Activated B cell treated with CpG ODN at 0.5 μM for 24 hours (primary cell): ENCODE data around the gene NDUFA11. TPM values are rescaled to one million over a fixed set of nuclear protein-coding genes. Genes with fewer than 3 reads are reported as not detected.

Experiments
- ATAC-seq: fragments of 200-7000 bp; cut with Tn5 transposase; one replicate; pipeline ENCODE4 v1.10.0; 2021; ENCODE audit warnings: low read depth, mild to moderate bottlenecking, moderate library complexity
- CTCF ChIA-PET: fragments of 350-600 bp; sonication (Branson Sonifier 250); formaldehyde crosslinking; loops from one replicate; lab custom pipeline; 2021; ENCODE audit warnings: antibody characterized with exemption; lab: Charles Lee
- POLR2A ChIA-PET: fragments of 350-600 bp; sonication (Branson Sonifier 250); formaldehyde crosslinking; loops from one replicate; lab custom pipeline; 2021; ENCODE audit warnings: antibody characterized with exemption; lab: Charles Lee
- DNase-seq: peaks from one replicate; pipeline ENCODE4 v3.0.0; 2022
- H3K27ac Mint-ChIP-seq: one replicate; pipeline ENCODE4 v1.8.0; 2020; ENCODE audit warnings: mixed read lengths
- H3K27me3 Mint-ChIP-seq: one replicate; pipeline ENCODE4 v1.8.0; 2021; ENCODE audit warnings: mixed read lengths
- H3K36me3 Mint-ChIP-seq: one replicate; pipeline ENCODE4 v1.8.0; 2021; ENCODE audit warnings: low read depth, mixed read lengths
- H3K4me1 Mint-ChIP-seq: one replicate; pipeline ENCODE4 v1.8.0; 2021; ENCODE audit warnings: mixed read lengths
- H3K4me3 Mint-ChIP-seq: one replicate; pipeline ENCODE4 v1.8.0; 2020; ENCODE audit warnings: mild to moderate bottlenecking, mixed read lengths
- H3K9me3 Mint-ChIP-seq: one replicate; pipeline ENCODE4 v1.8.0; 2020; ENCODE audit warnings: mixed read lengths
- intact Hi-C: fragments of 100-400 bp; cut with micrococcal nuclease; formaldehyde crosslinking; loops from one replicate; pipeline ENCODE4 v1.15.1; 2024
- total RNA-seq: library from RNA; stranded (reverse); gene quantifications from 2 replicates; pipeline ENCODE4 v1.2.3, GENCODE V29; 2022
- TF ChIP-seq, protein P1 (sequence below): fragments of 200-600 bp; IDR thresholded peaks from one replicate; pipeline ENCODE4 v1.8.0; 2022; ENCODE audit warnings: antibody characterized with exemption, mild to moderate bottlenecking

Gene NDUFA11
- total RNA-seq, 1 donor from 2014 or later: 193 TPM

DNA sequence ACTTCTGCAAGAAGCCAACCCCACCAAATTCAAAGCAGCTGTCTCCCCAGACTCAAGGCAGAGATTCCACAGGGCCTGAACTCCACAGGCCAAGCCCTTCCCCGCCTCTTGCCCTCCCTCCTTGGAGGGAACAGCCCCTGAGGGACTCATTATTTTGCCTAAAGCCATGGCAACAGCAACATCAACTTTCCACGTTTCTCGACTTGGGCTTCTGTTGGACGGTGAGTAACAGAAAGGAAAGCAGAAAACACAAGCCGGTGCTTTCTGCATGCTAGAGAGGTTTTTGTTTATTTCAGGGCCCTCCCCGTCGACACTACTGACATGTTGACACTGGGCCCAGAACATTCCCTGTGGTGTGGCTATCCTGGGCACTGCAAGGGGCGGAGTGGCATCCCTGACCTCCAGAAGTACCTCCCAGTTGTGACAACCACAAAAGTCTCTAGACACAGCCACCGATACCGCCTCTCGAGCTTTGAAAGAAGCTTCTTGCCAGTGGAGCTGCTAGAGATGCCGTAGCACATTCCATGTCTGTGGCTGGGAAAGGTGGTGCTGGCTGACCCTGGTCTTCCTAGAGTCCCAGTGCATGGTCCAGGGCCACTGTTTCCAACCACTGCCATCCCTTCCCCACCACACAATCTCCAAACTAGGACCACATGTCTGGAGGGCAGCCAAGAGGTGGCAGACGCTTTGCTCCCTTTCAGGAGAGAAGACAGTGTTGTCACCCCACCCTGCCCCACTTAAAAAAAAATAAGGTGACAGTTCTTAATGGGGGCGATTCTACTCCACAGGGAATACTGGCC, 23.3 kb upstream of the NDUFA11 start:
- DNase-seq (no peak), ATAC-seq (no peak)
- Mint-ChIP-seq H3K4me1 (peaks cover 15% of the 10 kb centered on the region), H3K36me3 (peaks cover 96% of the 10 kb centered on the region), H3K27ac (no peak overlapping the region), H3K4me3 (no peak overlapping the region), H3K27me3 (no peaks in the 10 kb centered on the region), H3K9me3 (no peaks in the 10 kb centered on the region)
- TF ChIP-seq, protein P1, sequence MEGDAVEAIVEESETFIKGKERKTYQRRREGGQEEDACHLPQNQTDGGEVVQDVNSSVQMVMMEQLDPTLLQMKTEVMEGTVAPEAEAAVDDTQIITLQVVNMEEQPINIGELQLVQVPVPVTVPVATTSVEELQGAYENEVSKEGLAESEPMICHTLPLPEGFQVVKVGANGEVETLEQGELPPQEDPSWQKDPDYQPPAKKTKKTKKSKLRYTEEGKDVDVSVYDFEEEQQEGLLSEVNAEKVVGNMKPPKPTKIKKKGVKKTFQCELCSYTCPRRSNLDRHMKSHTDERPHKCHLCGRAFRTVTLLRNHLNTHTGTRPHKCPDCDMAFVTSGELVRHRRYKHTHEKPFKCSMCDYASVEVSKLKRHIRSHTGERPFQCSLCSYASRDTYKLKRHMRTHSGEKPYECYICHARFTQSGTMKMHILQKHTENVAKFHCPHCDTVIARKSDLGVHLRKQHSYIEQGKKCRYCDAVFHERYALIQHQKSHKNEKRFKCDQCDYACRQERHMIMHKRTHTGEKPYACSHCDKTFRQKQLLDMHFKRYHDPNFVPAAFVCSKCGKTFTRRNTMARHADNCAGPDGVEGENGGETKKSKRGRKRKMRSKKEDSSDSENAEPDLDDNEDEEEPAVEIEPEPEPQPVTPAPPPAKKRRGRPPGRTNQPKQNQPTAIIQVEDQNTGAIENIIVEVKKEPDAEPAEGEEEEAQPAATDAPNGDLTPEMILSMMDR: no peak
- intact Hi-C loops: no loop called here
- POLR2A ChIA-PET: no interaction called here
- CTCF ChIA-PET: no interaction called here

DNA sequence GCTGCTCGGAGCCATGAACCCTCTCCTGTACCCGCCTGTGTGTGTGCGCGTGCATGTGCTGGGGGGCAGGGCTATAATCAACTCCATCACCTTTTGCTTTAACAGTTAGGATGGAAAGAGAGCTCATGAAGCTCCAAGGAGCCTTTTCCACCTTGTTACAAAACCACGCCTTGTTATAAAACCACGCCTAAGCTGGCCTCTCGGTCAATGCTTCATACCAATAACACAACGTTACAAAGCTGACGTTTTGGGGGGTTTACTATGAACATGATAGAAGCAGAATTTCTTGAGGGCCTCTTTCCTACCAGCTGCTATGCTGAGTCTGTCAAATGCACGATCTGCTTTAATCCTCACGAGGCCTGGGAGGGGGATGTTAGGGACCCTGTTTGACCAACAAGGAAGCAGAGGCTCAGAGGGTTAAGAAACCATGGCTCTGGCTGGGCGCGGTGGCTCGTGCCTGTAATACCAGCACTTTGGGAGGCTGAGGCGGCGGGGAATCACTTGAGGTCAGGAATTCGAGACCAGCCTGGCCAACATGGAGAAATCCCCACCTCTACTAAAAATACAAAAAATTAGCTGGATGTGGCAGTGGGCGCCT, 22.3 kb upstream of the NDUFA11 start:
- intact Hi-C loops: no loop called here
- Mint-ChIP-seq H3K36me3 (peaks cover 96% of the 10 kb centered on the region), H3K4me3 (no peak overlapping the region), H3K27me3 (no peaks in the 10 kb centered on the region), H3K4me1 (peaks cover 15% of the 10 kb centered on the region), H3K9me3 (no peaks in the 10 kb centered on the region), H3K27ac (no peak overlapping the region)
- TF ChIP-seq, protein P1: no peak
- POLR2A ChIA-PET: no interaction called here
- CTCF ChIA-PET: no interaction called here
- ATAC-seq: no peak
- no peak for DNase-seq

DNA sequence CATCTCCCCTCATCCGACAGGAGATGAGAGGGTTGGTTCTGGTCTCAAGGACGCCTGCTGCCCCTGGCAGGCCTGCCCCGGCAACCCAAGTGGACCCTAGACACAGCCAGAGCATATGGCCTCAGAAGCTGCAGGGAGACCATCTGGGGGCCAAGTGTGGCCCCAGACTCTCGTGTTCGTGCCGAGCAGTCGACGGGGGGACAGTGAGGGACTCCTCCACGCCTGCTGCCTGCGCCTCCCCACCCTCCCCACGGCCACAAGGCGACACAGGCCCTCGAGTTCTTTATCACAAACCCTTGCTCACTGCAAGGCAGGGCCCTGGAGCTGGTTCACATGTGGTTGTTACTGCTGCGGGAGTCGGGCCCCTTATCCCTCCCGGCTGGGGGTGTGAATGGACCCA, 19.8 kb upstream of the NDUFA11 start:
- POLR2A ChIA-PET: interaction anchor here (0.9 kb wide), 1 partner anchor 20 kb away, joined by 4 read pairs; the partner anchor contains the start of gene NDUFA11

DNA sequence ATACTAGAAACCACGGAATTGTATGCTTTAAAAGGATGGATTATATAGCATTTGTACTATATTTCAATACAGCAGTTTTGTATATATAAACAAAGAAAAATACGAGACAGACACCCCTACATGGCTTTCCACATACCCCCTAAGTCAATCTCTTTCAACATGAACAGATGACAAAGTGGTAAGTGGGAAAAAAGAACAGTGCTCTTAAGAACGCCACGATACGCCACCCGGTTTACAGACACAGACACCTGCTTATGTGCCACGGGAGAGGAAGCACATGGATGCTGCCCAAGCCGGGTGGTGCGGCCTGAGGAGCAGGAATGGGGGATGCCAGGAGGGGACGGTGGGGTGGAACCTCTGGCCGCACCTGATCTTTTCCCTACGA, 18.6 kb upstream of the NDUFA11 start:
- H3K4me1 Mint-ChIP-seq: peaks cover 2% of the 10 kb centered on the region
- intact Hi-C loops: no loop called here
- H3K27ac Mint-ChIP-seq: no peak overlapping the region
- DNase-seq (no peak), ATAC-seq (no peak)
- no peaks in the 10 kb centered on the region for H3K27me3 Mint-ChIP-seq
- H3K36me3 Mint-ChIP-seq: peaks cover 87% of the 10 kb centered on the region
- H3K9me3 Mint-ChIP-seq: no peaks in the 10 kb centered on the region
- H3K4me3 Mint-ChIP-seq: no peak overlapping the region
- TF ChIP-seq, protein P1: no peak
- POLR2A ChIA-PET: no interaction called here
- CTCF ChIA-PET: no interaction called here

More for the DNA sequence above, 19.8 kb upstream of the NDUFA11 start:
- no peaks in the 10 kb centered on the region for H3K27me3 Mint-ChIP-seq
- ATAC-seq (no peak), DNase-seq (no peak)
- peaks cover 92% of the 10 kb centered on the region for H3K36me3 Mint-ChIP-seq
- H3K4me3 Mint-ChIP-seq: no peak overlapping the region
- CTCF ChIA-PET: no interaction called here
- no peak overlapping the region for H3K27ac Mint-ChIP-seq
- peaks cover 14% of the 10 kb centered on the region for H3K4me1 Mint-ChIP-seq
- TF ChIP-seq, protein P1: no peak
- H3K9me3 Mint-ChIP-seq: no peaks in the 10 kb centered on the region
- intact Hi-C loops: no loop called here

DNA sequence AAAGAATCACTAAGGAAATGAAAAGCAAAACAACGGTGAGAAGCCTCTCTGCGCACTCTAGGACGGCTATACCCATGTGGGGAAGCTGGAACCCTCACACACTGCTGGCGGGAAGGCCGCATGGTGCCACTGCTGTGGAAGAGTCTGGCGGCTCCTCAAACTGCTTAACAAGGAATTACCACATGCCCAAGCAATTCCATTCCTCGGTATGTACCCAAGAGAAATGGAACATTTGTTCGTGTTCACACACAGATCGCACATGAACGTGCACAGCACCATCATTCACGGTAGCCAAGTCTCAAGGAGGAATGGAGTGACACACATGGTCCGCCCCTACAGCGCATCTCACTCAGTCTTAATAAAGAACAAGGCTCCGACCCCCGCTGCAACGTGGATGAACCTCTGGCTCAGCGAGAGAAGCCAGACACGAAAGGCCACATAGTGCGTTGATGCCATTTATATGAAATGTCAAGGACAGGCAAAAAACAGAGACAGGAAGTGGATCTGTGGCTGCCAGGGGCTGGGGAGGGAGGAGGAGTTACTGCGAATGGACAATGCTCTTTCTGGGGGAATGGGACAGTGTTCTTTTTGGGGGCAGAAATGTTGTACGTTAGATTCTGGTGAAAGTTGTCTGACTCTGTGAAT, 18.0 kb upstream of the NDUFA11 start:
- Mint-ChIP-seq H3K27me3 (no peaks in the 10 kb centered on the region), H3K36me3 (peaks cover 87% of the 10 kb centered on the region), H3K27ac (no peak overlapping the region), H3K9me3 (no peaks in the 10 kb centered on the region), H3K4me3 (no peak overlapping the region), H3K4me1 (no peaks in the 10 kb centered on the region)
- TF ChIP-seq, protein P1: no peak
- CTCF ChIA-PET: no interaction called here
- POLR2A ChIA-PET: no interaction called here
- DNase-seq (no peak), ATAC-seq (no peak)
- intact Hi-C loops: no loop called here
